Activated CD4-positive, alpha-beta T cell treated with anti-CD3 and anti-CD28 coated beads for 24 hours (primary cell): ENCODE data around the gene NSD1.
A peak's percentile ranks its signal among the peaks of the same experiment; 100 is the strongest.

Experiments used
- DNase-seq, 2 donors: peaks; one replicate each; pipeline ENCODE4 v3.0.0-alpha.2; 2020; ENCODE audit warnings: low read depth in 2 of 2

Gene NSD1, protein sequence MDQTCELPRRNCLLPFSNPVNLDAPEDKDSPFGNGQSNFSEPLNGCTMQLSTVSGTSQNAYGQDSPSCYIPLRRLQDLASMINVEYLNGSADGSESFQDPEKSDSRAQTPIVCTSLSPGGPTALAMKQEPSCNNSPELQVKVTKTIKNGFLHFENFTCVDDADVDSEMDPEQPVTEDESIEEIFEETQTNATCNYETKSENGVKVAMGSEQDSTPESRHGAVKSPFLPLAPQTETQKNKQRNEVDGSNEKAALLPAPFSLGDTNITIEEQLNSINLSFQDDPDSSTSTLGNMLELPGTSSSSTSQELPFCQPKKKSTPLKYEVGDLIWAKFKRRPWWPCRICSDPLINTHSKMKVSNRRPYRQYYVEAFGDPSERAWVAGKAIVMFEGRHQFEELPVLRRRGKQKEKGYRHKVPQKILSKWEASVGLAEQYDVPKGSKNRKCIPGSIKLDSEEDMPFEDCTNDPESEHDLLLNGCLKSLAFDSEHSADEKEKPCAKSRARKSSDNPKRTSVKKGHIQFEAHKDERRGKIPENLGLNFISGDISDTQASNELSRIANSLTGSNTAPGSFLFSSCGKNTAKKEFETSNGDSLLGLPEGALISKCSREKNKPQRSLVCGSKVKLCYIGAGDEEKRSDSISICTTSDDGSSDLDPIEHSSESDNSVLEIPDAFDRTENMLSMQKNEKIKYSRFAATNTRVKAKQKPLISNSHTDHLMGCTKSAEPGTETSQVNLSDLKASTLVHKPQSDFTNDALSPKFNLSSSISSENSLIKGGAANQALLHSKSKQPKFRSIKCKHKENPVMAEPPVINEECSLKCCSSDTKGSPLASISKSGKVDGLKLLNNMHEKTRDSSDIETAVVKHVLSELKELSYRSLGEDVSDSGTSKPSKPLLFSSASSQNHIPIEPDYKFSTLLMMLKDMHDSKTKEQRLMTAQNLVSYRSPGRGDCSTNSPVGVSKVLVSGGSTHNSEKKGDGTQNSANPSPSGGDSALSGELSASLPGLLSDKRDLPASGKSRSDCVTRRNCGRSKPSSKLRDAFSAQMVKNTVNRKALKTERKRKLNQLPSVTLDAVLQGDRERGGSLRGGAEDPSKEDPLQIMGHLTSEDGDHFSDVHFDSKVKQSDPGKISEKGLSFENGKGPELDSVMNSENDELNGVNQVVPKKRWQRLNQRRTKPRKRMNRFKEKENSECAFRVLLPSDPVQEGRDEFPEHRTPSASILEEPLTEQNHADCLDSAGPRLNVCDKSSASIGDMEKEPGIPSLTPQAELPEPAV (N-terminal part only)

DNA sequence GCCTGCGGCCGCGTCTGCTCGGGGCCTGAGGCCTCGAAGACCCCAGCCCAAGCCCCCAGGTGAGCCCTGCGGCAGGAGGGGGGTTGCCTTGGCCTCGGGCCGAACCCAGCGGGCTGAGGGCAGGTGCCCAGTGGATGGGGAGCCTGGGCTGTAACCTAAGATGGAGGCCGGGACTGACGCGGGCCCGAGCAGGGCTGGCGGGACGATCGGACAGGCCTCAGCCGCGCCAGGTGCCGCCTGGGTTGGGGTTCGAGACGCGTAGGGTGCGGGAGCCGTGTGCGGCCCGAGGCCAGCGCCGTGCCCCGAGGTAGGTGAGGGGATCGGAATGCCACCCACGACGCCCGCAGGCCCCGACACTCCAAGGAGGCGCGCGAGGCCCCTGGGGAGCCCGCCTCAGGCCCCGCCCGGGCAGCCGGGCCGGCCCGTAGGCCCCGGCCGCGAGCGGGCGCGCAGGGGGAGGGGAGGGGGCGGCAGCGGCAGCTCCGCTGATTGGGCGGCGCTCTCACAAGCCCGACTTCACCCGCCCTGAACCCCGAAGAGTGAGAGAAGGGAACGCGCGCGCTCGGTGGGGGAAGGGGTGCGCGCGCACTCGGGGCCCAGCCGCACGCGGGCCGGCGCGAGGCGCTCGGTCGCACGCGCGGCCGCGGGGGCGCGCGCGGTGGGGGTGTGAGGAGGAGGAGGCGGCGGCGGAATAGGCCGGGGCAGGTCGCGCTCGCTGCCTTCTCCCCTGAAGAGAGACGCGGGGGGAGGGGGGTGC lies at the start of gene NSD1:
TSS of gene NSD1 (plus strand) at position 678 of the 757 bp plus-strand sequence. CDS start 1,331 bp downstream, outside the sequence.
- peak; percentile 82 to 84 for DNase-seq

DNA sequence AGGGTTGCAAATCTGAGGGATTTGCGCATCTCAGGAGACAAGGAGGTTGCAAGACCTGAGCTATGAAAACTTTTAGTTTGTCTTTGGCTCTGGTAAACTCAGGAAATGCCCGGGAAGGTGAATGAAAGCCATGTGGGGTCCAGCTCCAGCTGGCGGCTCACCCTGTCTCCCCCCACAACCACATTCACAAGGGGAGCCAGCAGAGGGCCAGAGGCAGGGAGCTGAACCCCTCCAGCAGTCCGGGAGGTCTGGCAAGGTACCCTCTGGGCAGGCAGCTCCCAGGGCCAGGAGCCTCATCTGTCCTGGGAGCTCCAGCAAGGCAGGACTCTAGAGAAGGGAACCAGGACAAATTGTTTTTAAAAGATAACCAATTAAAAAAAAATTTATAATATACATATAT lies 49.4 kb upstream of the NSD1 start:
- no peak for DNase-seq

DNA sequence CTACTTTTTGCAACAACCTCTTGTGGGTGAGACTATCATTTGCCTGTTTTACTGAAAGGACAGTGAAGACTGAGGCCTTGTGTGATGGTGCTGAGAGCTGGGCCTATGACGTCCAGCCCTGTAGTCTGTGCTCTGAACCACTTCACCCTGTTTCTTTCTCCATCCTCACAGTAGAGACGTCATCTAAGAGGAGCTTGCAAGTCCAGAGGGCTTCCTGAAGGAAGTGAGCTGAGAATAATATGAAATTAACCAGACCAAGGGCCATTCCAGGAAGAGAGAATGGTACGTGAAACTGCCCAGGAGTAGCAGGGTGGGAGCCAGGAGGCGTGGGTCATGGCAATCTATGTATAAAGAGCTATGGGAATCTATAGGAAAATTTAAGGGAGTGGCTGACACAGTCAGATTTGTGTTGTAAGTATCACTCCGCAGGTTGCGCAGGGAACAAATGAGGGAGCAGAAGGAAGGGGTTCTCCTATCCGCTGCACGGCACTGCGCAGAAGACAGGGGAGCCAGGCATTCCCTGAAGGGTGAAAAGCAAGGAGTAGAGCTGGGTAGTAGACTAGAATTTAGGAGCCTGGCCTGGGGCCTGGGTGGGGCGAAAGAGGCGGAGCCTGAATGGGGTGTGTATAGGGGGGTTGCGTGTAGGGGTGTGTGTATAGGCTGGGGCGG lies 47.5 kb upstream of the NSD1 start:
- DNase-seq, result no peak

DNA sequence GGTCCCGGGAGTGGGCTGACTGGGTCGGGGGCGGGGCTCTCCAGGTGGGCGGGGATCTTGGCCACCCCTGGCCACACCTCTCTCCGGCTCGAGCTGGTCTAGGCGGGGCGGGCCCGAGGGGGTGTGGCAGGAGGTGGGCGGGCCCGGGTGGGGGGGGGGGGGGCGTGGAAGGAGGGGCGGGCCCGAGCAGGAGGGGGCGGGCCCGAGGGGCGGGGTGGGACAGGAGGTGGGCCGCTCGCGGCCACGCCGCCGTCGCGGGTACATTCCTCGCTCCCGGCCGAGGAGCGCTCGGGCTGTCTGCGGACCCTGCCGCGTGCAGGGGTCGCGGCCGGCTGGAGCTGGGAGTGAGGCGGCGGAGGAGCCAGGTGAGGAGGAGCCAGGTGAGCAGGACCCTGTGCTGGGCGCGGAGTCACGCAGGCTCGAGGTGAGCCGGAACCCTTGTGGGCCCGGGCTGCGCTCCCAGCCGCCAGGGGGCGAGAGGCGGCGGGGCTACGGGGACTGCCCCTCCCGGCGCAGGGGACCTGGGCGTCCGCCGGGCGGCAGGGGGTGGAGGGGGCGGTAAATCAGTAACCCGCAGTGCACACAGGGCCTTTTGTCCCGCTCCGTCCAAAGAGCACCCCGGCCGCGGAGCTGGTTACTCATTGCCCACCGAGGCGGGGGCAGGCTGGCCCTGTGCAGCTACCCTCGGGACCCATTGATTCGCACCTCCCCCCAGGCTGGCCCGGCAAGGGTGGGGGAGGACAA lies 46.7 kb upstream of the NSD1 start, which contains the start of gene FGFR4:
TSS of gene FGFR4 (plus strand) at position 262 of the 744 bp plus-strand sequence. CDS start 2,688 bp downstream, outside the sequence.
- peak; percentile 41 to 45 for DNase-seq

DNA sequence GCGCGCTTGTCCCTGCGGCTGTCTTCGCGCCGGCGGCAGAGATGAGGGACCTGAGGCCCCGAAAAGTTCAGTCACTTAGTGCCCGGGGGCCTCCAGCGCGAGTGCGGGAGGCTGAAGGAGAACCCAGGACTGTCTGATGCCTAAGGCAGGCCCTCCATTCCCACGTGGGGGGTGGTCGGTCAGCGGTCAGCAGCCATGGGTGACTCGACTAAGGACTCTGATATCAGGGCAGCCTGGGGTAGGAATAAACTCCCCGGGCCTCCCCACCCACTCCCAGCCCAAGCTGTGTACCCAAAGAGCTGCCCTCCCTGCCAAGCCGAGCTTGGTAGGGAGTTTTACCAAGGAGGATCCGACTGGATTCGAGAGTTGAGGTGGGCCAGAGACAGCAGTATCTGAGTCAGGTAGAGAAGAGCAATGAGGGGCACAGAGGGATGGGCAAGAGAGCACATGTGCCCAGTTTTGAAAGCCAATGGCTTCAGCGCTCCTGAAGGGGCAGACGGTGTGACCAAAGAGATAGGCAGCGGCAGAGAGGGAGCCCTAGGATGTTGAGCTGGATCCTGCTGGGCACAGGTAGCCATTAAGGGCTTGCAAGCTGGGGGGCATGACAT lies 46.1 kb upstream of the NSD1 start:
- no peak for DNase-seq

DNA sequence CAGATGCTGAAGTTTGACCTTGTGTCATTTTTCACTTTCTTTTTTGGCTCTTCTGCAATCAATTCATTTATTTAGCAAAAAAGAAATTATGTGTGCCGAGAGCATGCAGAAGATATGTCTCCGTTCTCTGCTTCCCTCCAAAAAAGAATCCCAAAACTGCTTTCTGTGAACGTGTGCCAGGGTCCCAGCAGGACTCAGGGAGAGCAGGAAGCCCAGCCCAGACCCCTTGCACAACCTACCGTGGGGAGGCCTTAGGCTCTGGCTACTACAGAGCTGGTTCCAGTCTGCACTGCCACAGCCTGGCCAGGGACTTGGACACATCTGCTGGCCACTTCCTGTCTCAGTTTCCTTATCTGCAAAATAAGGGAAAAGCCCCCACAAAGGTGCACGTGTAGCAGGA lies 44.4 kb upstream of the NSD1 start:
- no peak for DNase-seq

DNA sequence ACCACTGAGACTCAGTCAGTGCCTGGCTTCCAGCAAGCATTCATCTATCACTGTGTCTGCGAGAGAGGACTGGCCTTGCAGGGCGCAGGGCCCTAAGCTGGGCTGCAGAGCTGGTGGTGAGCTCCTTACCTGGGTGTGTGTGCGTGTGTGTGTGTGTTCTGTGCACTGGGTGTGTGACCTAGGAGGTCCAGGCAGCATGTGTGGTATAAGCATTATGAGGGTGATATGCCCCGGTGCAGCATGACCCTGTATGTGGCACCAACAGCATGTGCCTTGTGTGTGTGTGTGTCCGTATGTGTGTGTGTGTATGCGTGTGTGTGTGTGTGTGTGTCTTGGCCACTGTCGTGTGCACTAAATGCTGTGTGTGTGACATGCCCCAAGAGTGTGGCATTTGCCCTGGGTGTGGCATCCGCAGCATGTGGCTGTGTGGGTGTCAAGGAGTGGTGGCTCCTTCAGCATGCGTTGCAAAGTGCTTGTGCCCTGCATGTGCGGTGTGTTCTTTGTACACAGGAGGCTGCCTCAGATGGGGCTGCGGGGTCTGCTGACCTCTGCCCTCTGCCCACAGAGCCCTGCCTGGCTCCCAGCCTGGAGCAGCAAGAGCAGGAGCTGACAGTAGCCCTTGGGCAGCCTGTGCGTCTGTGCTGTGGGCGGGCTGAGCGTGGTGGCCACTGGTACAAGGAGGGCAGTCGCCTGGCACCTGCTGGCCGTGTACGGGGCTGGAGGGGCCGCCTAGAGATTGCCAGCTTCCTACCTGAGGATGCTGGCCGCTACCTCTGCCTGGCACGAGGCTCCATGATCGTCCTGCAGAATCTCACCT lies 43.5 kb upstream of the NSD1 start:
- DNase-seq, result no peak

DNA sequence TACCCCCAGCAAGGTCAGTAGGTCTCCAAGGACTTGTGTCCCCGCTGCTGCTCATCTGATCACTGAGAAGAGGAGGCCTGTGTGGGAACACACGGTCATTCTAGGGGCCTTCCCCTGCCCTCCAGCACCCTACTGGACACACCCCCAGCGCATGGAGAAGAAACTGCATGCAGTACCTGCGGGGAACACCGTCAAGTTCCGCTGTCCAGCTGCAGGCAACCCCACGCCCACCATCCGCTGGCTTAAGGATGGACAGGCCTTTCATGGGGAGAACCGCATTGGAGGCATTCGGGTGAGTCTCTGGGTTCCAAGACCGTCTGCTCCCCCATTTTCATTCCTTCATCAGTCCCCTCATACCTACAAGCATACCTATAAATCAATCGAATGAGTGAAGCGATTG lies 42.8 kb upstream of the NSD1 start:
- DNase-seq, result no peak

DNA sequence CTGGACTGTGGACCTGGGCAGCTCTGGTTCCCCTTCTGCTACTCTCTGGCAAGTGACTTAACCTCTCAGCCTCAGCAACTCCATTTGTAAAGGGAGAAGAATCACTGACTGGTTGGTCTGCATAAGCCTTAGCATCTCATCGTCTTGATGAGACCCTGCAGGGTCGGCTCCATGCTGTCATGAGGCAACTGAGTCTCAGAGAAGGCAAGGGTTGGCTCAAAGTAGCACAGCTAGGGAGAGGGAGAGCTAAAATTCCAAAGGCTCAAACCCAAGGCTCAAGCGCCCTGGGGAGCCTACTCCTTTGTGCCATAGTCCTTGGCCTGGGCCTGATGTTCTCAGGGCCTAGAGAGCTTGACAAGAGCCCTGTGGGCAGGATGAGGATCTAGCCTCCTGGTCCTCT lies 42.3 kb upstream of the NSD1 start:
- DNase-seq, result no peak

DNA sequence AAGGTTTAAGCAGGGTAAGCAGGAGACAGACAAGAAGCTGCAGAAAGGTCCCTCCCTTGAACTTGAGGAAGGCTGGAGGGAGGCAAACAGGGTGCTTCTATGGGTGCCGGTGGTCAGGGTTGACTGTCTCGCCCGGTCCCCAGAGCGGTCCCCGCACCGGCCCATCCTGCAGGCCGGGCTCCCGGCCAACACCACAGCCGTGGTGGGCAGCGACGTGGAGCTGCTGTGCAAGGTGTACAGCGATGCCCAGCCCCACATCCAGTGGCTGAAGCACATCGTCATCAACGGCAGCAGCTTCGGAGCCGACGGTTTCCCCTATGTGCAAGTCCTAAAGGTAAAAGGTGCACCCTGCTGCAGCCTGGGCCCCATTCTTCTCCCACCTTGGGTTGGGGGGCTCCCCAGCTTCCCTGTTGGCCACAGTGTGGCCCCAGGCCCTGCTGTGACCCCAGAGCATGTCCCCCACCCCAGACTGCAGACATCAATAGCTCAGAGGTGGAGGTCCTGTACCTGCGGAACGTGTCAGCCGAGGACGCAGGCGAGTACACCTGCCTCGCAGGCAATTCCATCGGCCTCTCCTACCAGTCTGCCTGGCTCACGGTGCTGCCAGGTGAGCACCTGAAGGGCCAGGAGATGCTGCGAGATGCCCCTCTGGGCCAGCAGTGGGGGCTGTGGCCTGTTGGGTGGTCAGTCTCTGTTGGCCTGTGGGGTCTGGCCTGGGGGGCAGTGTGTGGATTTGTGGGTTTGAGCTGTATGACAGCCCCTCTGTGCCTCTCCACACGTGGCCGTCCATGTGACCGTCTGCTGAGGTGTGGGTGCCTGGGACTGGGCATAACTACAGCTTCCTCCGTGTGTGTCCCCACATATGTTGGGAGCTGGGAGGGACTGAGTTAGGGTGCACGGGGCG lies 41.1 kb upstream of the NSD1 start:
- DNase-seq, result no peak

DNA sequence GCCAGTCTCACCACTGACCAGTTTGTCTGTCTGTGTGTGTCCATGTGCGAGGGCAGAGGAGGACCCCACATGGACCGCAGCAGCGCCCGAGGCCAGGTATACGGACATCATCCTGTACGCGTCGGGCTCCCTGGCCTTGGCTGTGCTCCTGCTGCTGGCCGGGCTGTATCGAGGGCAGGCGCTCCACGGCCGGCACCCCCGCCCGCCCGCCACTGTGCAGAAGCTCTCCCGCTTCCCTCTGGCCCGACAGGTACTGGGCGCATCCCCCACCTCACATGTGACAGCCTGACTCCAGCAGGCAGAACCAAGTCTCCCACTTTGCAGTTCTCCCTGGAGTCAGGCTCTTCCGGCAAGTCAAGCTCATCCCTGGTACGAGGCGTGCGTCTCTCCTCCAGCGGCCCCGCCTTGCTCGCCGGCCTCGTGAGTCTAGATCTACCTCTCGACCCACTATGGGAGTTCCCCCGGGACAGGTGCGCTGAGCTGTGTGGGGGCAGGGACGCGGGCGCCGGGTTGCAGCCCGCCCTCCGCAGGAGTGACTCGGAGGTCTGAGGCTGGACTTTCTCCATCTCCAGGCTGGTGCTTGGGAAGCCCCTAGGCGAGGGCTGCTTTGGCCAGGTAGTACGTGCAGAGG lies 40.4 kb upstream of the NSD1 start:
- no peak for DNase-seq

DNA sequence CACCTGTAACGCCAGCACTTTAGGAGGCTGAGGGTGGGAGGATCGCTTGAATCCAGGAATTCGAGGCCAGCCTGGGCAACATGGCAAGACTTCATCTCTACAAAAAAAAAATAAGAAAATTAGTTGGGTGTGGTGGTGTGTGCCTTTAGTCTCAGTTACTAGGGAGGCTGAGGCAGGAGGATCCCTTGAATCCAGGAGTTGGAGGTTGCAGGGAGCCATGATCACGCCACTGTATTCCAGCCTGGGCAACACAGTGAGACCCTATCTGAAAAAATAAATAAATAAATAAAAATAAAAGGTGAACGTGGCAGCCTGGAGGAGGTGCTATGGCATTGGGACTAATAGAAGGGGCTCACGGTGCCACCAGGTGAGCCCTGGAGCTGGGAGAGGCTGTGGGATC lies 39.8 kb upstream of the NSD1 start:
- DNase-seq, result no peak

DNA sequence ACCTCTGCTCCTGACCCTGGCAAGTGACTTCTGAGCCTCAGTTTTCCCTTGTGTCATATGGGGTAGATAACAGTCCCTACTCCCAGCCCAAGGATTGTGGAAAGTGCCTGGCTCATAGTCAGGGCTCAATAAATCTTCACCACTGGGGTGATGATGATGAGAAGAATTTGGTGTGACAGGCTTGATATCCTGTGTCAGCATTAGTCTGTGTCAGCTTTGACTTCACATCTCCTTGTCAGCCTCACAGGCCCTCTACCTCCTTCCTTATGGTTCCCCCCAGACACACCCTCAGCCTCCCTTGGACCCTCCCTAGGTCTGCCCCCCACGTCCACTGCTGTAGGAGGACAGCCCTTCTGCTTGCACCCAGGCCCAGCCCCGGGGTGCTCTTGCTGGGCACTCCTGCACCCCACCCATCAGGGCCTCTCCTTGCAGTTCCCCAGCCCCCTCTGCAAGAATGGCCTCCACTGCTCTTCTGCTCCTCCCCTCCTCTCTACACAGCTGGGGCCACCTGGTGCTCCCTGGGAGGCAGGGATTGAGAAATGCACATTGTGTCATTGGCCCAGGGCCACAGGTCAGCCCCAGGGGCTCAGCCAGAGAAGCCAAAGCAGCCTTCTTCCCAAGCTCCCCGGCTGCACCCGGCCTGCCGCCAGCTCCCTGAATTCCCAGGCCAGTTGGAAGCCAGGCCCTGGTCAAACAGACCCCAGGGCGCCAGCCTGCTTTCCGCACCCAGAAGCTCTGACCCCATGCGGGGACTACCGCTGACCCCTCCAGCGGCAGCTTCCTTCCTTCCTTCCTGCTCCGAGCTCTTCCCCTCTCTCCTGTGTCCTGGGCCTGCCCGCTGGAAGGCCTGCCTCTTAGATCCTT lies 39.1 kb upstream of the NSD1 start:
- DNase-seq, result no peak

DNA sequence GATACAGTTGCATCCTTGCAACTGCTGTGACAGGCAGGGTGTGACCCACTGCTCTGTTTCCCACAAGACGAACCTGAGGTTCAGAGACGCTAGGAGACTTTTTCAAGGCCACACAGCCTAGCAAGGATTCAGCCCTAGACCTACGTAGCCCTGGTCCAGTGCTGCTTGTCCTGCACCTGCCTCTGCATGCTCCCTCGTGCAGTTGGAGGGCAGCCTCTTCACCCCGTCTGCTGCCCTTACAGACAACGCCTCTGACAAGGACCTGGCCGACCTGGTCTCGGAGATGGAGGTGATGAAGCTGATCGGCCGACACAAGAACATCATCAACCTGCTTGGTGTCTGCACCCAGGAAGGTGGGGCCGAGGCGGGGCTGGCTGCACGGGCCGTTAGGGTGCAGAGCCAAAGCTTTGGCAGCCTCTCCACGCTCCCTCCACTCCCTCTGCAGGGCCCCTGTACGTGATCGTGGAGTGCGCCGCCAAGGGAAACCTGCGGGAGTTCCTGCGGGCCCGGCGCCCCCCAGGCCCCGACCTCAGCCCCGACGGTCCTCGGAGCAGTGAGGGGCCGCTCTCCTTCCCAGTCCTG lies 38.4 kb upstream of the NSD1 start:
- DNase-seq, result no peak

DNA sequence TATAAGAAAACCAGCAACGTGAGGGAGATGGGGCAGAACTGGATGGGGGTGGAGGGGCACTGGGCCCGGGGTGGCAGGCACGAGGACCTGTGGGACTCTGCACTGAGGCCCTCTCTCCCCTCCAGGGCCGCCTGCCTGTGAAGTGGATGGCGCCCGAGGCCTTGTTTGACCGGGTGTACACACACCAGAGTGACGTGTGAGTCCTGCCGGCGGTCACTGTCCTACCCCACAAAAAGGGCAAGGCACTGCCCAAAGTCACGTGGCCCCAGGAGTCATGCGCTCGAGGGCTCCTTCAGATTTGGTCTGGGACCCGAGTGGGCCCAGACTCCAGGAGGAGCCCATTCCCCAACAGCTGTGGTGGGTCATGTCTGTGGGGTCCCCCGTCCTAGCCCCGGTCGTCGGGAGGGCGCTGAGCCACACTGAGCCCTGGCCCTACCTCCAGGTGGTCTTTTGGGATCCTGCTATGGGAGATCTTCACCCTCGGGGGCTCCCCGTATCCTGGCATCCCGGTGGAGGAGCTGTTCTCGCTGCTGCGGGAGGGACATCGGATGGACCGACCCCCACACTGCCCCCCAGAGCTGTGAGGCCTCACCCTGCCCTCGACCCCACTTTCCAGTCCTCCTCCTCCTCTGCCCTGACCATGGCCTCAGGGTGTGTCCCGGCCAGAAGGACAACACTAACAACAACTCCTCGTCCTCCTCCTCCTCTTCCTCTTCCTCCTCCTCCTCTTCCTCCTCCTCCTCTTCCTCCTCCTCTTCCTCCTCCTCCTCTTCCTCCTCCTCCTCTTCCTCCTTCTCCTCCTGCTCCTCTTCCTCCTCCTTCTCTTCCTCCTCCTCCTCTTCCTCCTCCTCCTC lies 37.2 kb upstream of the NSD1 start:
- no peak for DNase-seq
